Islet precursor cell (in vitro differentiated cells): Measurements from ENCODE around the gene C3orf70.

Source experiments
- DNase-seq: peaks from one replicate; pipeline ENCODE4 v3.0.0-alpha.2; 2018

The C3orf70 gene

GRCh38 chr3:185152410-185153170 is at the start of gene C3orf70:
Gene C3orf70 (minus strand): TSS chr3:185153060. CDS start chr3:185152823, 237 bp downstream.
- peak; percentile 71 for DNase-seq

- no peak for DNase-seq
Measured at GRCh38 chr3:185200639-185201038, 47.8 kb upstream of the C3orf70 start.

- no peak for DNase-seq
Measured at GRCh38 chr3:185199671-185200070, 46.8 kb upstream of the C3orf70 start.

GRCh38 chr3:185199206-185199605 is 46.3 kb upstream of the C3orf70 start:
- DNase-seq = no peak

GRCh38 chr3:185197068-185197467 is 44.2 kb upstream of the C3orf70 start:
- no peak for DNase-seq

- no peak for DNase-seq
Measured at GRCh38 chr3:185195652-185196051, 42.8 kb upstream of the C3orf70 start.

GRCh38 chr3:185188816-185189215 is 36.0 kb upstream of the C3orf70 start:
- no peak for DNase-seq

- DNase-seq = no peak
Measured at GRCh38 chr3:185187391-185187790, 34.5 kb upstream of the C3orf70 start.

GRCh38 chr3:185176750-185177359 is 24.0 kb upstream of the C3orf70 start:
- DNase-seq = no peak

GRCh38 chr3:185175370-185175987 is 22.6 kb upstream of the C3orf70 start:
- peak; percentile 79 for DNase-seq

GRCh38 chr3:185172086-185173049 is 19.5 kb upstream of the C3orf70 start:
- DNase-seq = no peak

GRCh38 chr3:185164428-185165217 is 11.8 kb upstream of the C3orf70 start:
- no peak for DNase-seq

- DNase-seq = no peak
Measured at GRCh38 chr3:185162634-185163033, 9.8 kb upstream of the C3orf70 start.

- no peak for DNase-seq
Measured at GRCh38 chr3:185161761-185162160, 8.9 kb upstream of the C3orf70 start.

GRCh38 chr3:185157347-185157746 is 4.5 kb upstream of the C3orf70 start:
- DNase-seq = no peak

- no peak for DNase-seq
Measured at GRCh38 chr3:185155678-185156077, 2.8 kb upstream of the C3orf70 start.

- no peak for DNase-seq
Measured at GRCh38 chr3:185153861-185154629, 1.2 kb upstream of the C3orf70 start.

GRCh38 chr3:185153171-185153771 is 411 bp upstream of the C3orf70 start:
- no peak for DNase-seq

- no peak for DNase-seq
Measured at GRCh38 chr3:185151964-185152409, 873 bp downstream of the C3orf70 start.

- DNase-seq = no peak
Measured at GRCh38 chr3:185151101-185151963, 1.5 kb downstream of the C3orf70 start.
